Hindlimb muscle (tissue), 1 donor: Measurements from ENCODE around the gene MYO3A. TPM values are rescaled to one million over a fixed set of nuclear protein-coding genes. Genes with fewer than 3 reads are reported as not detected.
A peak's percentile ranks its signal among the peaks of the same experiment; 100 is the strongest.
"Not testable (repeated sequence)": the region's sequence is repeated elsewhere in the genome, so short reads cannot be mapped to it uniquely, and the experiment has no call there.

Source experiments
- DNase-seq: peaks from one replicate; pipeline ENCODE4 v3.0.0-alpha.2; 2013
- polyA plus RNA-seq: library from polyadenylated mRNA; unstranded; fragments of 120-200 nt; gene quantifications from one replicate; pipeline ENCODE4 v1.2.1, GENCODE V29; 2013; ENCODE audit not compliant: insufficient read length

The MYO3A gene
- polyA plus RNA-seq, 1 donor: 0.83 TPM

DNA sequence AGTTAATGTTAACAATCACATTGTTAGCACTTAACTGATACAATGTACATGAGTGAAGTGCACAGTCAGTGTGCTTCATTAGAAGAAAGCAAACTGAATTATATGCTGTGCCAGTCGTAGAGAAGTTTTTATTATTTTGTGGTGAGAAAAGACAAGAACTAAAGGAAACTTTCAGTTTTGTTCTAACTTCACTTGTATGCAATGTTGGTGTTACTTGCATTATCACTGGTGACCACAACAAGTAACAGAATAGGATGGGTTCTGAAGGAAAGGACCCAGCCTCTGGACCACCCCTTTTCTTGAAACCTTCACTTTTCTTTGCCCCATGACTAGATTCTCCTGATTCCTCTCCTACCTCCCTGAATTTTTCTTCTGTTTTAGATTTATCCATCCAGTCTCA is 159.2 kb downstream of the MYO3A start:
- no peak for DNase-seq

- DNase-seq: no peak
These were observed 161.8 kb downstream of the MYO3A start for GRCh38 chr10:26095781-26096180.

DNA sequence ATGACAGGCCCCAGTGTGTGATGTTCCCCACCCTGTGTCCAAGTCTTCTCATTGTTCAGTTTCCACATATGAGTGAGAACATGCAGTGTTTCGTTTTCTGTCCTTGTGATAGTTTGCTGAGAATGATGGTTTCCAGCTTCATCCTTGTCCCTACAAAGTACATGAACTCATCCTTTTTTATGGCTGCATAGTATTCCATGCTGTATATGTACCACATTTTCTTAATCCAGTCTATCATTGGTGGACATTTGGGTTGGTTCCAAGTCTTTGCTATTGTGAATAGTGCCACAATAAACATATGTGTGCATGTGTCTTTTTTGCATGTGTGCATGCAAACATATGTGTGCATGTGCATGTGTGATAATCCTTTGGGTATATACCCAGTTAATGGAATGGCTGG is 163.5 kb downstream of the MYO3A start:
- DNase-seq: not testable (repeated sequence)

DNA sequence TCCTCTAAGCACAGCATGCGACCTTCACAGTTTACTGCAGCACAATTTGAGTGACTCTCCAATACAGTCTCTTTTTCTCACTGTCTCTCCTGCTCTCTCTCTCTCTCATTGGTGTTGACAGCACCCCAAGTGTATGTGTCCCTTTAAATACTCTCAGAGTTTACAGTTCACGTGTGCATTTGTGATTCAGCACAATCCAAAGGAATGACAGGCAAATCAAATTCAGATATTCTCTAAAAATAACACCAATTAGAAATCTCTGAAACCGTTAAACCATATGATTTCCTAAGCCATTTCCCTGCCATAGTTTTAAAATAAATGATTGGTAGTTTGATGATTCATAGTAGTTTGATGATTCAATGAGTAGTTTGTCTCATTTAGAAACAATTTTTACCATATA is 178.5 kb downstream of the MYO3A start:
- no peak for DNase-seq

GRCh38 chr10:26138613-26139012 is 204.6 kb downstream of the MYO3A start:
- no peak for DNase-seq

GRCh38 chr10:26156019-26156418 is 222.0 kb downstream of the MYO3A start:
- DNase-seq: peak; percentile 4

DNA sequence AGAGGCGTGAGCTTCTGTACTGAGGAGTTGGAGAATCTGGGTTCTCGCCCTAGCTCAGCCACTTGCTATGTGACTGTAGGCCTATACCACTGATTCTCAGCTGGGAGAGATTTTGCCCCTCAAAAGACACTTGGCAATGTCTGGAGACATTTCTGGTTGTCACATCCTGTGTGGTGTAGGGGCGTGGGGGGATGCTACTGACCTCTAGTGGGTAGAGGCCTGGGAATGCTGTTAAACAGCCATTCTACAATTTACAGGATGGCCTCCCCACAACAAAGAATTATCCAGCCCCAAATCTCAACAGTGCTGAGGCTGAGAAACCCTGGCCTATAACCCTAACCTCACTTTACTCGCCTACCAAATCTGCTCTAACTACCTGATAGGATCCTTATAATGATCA is 223.7 kb downstream of the MYO3A start:
- no peak for DNase-seq

DNA sequence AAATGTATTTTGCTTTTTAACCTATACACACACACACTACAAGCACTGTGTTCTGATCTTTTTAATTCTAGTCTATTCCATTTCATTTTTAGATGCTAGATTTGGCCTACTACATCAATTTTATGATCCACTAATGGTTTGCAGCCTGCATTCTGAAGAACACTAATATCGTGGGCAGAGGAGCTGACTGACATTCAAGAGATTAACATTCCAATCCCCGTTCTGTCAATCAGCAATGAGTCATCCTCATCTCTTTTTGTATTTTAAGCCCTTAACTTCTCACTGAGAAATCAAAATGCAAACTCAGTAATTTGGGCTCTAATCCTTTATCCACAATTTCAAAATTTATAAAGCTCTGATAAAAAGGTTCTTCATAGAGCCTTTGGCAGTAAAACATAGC is 235.4 kb downstream of the MYO3A start:
- DNase-seq: no peak

DNA sequence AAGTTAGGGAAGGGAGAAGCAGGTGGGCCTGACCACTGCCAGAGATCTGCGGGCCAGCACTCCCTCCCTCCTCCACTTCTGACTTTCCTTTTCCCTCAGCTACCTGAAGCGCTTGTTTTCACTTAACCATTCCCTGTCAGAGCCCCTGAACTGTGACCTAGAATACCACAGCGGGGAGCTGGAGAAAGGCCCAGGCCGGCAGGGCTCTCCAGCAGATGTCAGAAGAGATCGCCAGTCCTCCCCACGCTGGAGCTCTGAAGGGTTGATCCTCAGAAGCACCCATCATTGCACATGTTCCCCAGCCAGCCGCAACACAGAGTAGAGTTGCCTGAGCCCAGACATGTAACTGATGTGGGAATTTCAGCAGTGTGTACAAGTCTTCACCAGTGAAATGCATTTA is 238.1 kb downstream of the MYO3A start:
- DNase-seq: no peak

DNA sequence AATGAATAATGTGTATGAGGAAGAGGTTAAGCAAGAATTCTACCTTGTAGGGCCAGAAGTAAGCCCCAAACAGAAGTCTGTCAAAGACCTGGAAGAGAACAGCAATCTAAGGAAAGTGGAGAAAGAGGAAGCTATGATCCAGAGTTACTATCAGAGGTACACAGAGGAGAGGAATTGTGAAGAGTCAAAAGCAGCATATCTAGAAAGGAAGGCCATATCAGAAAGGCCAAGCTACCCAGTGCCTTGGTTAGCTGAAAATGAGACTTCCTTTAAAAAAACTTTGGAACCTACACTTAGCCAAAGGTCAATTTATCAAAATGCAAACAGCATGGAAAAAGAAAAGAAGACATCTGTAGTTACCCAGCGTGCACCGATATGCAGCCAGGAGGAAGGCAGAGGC is 239.8 kb downstream of the MYO3A start:
- no peak for DNase-seq

DNA sequence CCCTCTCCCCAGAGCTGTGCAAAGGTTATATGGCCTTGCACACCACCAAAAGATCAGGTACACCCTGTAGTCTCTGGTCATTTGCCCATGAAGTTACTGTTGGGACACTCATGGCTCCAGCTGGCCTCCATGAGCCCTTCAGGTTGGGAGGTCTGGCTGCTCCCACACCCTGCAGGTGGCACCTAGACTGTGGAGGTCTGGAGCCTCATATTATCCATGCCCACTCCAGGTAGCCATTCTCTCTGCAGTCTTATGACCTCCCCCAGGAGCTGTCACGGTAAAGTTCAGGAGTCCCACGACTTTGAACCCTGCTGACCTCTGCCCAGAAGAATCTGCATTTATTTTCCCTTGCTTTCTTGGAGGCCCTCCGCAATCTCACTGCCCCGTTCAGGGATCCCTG is 243.3 kb downstream of the MYO3A start:
- DNase-seq: no peak

DNA sequence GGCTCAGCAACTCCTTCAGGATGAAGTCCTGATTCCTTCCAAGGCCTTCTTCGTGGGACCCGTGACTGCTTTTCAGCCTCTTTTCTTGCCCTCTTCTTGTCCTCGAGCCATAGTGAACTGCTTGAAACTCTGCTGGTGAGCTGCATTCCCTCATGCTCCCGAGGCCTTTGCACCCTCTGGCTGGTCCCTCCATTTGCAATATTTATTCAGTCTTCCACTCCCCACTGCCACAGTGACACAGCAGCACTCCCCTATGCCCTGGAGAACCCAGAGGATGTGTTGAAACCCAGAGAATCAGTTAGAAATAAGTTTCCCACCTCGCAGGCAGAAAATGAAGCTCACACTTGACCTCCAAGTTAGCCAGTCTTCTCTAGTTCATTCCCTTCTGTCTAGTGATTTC is 260.2 kb downstream of the MYO3A start:
- no peak for DNase-seq

DNA sequence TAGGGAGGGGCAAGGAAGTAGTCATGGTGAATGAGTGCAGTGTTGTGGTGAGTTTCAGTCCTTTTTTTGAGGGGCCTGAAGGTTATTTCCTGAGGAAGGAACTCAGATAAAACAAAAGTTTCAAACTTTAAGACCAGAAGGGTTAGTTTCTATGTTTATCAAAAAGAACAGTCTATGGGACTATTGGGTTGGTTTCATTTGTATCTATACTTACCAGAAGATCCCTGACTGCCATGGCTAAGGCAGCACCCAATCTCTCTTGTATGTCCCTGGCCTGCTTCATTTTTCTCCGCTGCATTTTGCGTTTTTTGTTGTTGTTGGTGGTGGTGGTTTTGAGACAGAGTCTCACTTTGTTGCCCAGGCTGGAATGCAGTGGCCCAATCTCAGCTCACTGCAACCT is 263.2 kb downstream of the MYO3A start:
- no peak for DNase-seq

DNA sequence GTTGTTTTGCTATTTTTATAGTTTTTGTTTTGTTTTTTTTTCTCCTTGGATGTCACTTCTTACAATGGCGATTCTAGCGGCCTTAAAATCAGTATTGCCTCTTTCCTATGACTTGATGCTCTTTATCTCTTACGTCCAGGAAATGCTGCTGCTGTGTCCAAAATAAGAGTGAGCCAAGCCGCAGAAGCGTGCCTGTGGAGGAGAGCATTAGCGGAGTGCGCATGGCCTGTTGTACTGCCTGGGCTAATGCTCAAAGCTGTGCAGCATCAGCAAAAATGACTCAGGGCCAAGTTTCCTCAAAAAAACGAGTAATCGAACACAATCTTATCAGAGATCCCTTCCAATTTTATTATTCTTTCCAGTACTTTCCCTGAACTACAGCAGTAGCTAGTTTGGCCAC is 264.1 kb downstream of the MYO3A start:
- DNase-seq: no peak

GRCh38 chr10:26199841-26200240 is 265.8 kb downstream of the MYO3A start:
- DNase-seq: no peak

DNA sequence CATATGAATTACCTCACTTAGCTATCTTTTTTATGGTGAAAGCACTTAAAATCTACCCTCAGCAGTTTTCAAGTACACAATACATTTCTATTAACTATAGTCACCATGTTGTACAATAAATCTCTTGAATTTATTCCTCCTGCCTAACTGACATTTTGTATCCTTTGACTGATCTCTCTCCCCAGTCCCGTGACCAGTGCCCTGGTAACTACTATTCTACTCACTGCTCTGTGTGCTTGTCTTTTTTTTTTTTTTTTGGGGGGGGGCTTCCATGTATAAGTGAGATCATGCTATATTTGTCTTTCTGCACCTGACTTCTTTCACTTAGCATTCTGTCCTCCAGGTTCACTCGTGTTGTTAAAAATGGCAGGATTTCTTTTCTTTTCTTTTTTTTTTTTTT is 271.2 kb downstream of the MYO3A start:
- DNase-seq: no peak

GRCh38 chr10:26211781-26212444 is 277.9 kb downstream of the MYO3A start:
- DNase-seq: no peak

- DNase-seq: no peak
These were observed 278.5 kb downstream of the MYO3A start for GRCh38 chr10:26212511-26212910.

DNA sequence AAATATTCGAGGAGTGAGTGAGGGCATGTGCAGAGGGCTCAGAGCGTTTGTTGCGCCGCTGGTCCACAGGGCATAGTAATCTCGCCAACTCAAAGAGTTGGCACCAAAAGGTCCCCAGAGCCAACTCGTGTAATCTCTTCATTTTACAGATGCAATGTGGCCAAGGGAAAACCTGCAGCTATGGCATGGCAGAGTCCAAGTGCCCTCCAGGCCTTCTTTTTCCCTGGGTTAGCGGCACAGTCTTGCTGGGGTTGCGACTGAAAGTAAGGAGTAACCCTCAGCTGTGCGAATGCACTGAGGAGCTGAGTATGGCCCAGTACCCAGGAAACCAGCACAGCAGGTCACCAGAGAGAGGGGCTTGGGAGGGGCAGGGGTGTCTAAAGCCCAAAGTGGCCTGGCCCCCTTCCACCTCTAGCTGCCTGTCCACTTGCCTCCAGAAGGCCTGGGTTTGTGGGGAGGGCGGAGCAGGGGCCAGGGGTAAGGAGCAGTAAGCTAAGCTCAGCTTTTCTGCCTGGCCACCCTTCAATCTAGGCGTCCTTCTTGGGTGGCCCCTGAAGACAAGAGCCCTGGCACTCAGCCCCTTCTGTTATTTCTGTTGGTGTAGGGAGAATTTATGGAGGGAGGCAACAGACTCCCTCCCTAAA is 279.2 kb downstream of the MYO3A start:
- DNase-seq: no peak

DNA sequence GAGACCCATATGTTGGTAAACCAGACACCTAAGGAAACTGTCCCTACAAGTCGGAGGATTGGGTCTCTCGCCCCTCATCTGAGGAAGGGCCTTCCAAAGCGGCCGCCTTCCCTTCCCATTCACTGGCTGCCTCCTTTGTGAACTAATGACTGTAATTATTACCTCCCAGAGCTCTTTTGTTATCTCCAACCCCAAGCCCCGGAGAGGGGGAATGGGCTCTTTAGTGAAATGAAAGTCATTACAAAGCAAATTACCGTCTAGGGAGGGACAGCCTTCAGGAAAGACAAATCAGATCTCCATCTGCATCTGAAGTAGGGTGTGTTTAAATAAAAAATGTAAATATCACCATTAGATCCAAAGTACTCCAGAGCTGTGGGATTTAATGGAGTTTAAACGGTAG is 280.0 kb downstream of the MYO3A start:
- no peak for DNase-seq

DNA sequence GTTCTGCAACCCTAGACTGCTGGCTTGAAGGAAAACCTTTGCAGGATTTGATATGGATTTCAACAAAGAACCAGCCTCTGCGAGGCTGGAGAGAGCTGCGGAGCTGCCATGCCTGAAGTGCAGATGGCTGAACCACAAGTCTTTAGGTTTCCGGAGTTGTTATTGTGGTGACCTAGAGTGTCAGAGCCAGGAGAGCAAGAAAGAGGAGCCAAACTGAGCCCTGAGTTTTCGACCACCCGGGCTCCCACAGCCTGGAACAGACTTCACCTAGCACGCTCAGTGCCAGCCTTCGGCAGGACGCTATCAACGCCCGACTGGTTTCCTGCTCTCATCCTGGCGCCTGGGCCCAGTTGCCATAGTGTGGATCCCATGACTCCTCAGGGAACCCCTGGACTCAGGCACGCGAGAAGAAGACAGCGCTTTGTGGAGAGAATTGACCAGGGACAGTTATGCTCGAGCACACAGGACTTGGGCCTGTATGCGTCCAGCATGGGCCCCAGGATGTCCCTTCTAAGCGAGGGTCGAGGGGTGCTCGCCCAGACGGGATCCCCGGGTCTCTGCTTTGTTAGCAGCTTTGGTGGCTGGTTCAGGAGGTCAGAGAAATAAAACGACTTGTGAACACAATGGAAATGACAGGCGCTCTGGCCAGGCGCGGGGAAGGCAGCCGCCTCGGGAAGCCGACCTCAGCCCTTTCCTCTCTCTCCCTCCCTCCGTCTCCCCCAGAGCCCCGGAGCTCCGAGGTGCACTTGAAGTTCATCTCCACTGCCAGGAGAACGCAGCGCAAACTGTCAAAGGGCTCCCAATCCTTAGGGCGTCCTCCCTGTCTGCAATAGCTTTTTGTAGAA is 280.7 kb downstream of the MYO3A start:
- DNase-seq: no peak

GRCh38 chr10:26215396-26215934 is 281.4 kb downstream of the MYO3A start:
- no peak for DNase-seq

DNA sequence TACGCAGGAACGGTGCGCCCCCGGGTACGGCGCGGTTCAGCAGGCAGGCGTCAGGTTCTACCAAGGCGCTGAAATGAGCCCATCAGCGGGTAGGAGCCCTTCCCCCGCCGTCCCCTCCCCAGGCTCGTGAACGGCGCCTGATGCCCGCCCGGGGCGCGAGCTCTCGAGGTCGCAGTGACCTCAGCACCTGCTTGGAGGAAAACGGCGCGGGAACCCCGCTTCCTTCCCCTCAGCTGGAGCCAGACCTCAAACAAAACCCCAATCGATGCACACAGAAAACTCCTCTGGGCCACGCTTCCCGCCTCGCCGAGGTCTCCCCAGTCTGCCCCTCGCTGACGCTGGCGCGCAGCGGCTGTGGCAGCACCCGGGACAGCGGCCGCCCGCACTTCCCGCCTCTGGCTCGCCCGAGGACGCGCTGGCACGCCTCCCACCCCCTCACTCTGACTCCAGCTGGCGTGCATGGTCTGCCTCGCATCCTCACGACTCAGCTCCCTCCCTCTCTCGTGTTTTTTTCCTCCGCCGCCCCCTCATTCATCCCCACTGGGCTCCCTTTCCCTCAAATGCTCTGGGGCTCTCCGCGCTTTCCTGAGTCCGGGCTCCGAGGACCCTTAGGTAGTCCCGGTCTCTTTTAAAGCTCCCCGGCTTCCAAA is 282.0 kb downstream of the MYO3A start:
- peak; percentile 35 for DNase-seq
